ENCODE measurements around the gene TUBGCP4.

DNA sequence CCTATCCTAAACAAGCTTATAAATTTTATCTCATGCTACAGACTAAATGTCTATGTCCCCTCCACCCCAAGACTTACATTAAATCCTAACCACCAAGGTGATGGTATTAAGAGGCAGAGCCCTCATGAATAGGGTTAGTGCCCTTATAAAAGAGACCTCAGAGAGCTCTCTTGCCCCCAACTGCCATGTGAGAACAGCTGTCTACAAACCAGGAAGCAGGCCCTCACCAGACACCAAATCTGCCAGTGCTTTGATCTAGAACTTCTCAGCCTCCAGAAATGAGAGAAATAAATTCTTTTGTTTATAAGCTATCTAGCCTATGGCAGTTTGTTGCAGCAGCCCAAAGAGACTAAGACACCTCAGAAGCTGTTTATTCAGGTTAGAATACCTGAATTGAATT is 63.5 kb downstream of the TUBGCP4 start:
- TF ChIP-seq POLR2A (IDR thresholded peaks at IDR 0.05) (no peak), CTCF (IDR thresholded peaks at IDR 0.05) (no peak)

All from thyroid gland (tissue), 4 donors.